ENCODE results near the gene HOXC4. TPM values are rescaled to one million over a fixed set of nuclear protein-coding genes. Genes with fewer than 3 reads are reported as not detected.

The HOXC4 gene
- total RNA-seq, 1 experiment from 2014 or later = not detected

DNA sequence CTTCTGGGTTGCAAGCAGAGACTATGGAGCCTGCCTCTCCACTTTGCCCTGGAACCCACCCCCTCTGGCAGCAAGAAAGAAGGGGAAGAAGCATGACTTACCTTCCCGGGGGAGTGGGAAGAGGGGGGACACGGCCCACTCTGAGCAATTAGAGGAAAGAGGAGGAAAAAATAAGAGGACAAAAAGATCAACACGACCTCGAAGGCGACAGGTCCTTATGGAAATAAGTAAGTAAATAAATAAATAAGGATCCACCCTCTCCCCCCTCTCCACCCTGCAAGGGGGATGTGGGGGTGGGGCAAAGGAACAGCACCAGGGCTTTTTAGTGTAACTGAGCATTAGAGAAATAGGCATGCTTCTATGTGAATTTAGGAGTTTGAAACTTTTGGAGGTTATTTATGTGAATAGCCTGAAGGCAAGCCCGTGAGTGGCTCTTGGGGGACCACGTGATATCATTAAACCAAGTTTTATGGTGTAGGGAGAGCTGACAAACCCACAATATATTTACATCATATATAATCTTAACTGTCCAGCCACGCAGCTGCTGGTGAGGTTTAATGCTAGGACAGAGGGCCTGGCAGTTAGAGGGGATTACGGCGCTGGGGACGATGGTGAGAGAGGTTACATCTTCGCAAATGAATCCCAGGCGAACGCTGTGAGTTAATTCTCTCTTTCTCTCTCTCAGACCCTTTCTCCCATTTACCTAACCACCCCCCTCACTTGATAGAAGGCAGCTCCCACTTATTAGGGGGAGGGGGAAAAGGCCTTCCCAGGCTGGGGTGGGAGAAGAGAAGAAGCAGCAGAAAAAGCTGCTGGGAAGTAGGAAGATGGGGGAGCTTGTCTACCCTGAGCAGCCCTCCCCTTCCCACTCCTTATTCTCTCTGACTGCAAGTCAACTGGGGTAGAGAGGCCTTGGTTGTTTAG is 16.0 kb upstream of the HOXC4 start:
- Histone ChIP-seq H2BK15ac (ENCODE audit: low read depth, low read length) (no peak overlapping the region), H3K56ac (ENCODE audit: insufficient read length, low read depth, low read length) (no peak overlapping the region), H3K9ac (ENCODE audit: extremely low read depth, insufficient read length, low read length) (no peak overlapping the region), H3K79me2 (ENCODE audit: insufficient read depth, low read length) (no peaks in the 10 kb centered on the region), H4K20me1 (ENCODE audit: control insufficient read depth, insufficient read depth, insufficient read length) (no peaks in the 10 kb centered on the region), H4K91ac (ENCODE audit: insufficient read length, low read depth, low read length) (no peak overlapping the region), H3K23ac (ENCODE audit: insufficient read length, low read depth, low read length) (no peak overlapping the region), H3K9me3 (ENCODE audit: control insufficient read depth, low read depth, low read length) (no peaks in the 10 kb centered on the region), H3K4me2 (ENCODE audit: insufficient read depth, insufficient read length, low read length) (no peak overlapping the region), H2BK5ac (ENCODE audit: insufficient read length, low read length) (no peak overlapping the region), H3T11ph (ENCODE audit: low read length) (no peak overlapping the region), H2BK12ac (ENCODE audit: insufficient read length, low read depth, low read length) (no peak overlapping the region), H3K18ac (ENCODE audit: insufficient read length, low read depth, low read length) (no peak overlapping the region), H4K5ac (ENCODE audit: insufficient read length, low read depth, low read length) (no peak overlapping the region), H3K79me1 (ENCODE audit: insufficient read depth, low read depth, low read length, poor library complexity, severe bottlenecking) (no peaks in the 10 kb centered on the region), H4K8ac (replicated peaks; ENCODE audit: insufficient read length, low read depth, low read length) (no peak overlapping the region), H2BK120ac (ENCODE audit: low read depth, low read length, poor library complexity, severe bottlenecking) (no peak overlapping the region), H3K14ac (ENCODE audit: insufficient read depth, low read length) (no peak overlapping the region), H3K4me1 (ENCODE audit: insufficient read depth, low read length) (no peaks in the 10 kb centered on the region), H2AFZ (ENCODE audit: low read length) (no peak overlapping the region), H3K27ac (ENCODE audit: insufficient read length, low read depth, low read length) (no peak overlapping the region), H3K4ac (ENCODE audit: low read depth, low read length) (no peak overlapping the region), H2BK20ac (ENCODE audit: low read depth, low read length, poor library complexity, severe bottlenecking) (no peak overlapping the region), H2AK5ac (ENCODE audit: insufficient read length, low read length) (no peak overlapping the region), H3K27me3 (ENCODE audit: insufficient read depth, low read length) (peaks cover 100% of the 10 kb centered on the region), H3K23me2 (ENCODE audit: insufficient read length, low read depth, low read length, poor library complexity, severe bottlenecking) (no peaks in the 10 kb centered on the region)
- Mint-ChIP-seq H3K36me3 (ENCODE audit: insufficient read depth in 1 of 3, low read depth in 3 of 3) (peaks cover 0 to 6% (median 0%) of the 10 kb centered on the region in 3 experiments; a peak in 2 of 7 replicates), H3K4me1 (peaks cover 7 to 16% of the 10 kb centered on the region in 2 experiments), H3K9me3 (peaks cover 7 to 8% of the 10 kb centered on the region in 2 experiments; a peak in 3 of 5 replicates), H3K4me3 (no peak overlapping the region), H3K27ac (no peak overlapping the region), H3K27me3 (ENCODE audit: low read depth) (peaks cover 99% of the 10 kb centered on the region)
- DNase-seq = no peak
- WGBS (ENCODE audit: extremely low coverage, insufficient read length, low lambda C conversion rate) = no CpG with 5 or more reads among the region's 14 CpGs
- TF ChIP-seq, protein P1, sequence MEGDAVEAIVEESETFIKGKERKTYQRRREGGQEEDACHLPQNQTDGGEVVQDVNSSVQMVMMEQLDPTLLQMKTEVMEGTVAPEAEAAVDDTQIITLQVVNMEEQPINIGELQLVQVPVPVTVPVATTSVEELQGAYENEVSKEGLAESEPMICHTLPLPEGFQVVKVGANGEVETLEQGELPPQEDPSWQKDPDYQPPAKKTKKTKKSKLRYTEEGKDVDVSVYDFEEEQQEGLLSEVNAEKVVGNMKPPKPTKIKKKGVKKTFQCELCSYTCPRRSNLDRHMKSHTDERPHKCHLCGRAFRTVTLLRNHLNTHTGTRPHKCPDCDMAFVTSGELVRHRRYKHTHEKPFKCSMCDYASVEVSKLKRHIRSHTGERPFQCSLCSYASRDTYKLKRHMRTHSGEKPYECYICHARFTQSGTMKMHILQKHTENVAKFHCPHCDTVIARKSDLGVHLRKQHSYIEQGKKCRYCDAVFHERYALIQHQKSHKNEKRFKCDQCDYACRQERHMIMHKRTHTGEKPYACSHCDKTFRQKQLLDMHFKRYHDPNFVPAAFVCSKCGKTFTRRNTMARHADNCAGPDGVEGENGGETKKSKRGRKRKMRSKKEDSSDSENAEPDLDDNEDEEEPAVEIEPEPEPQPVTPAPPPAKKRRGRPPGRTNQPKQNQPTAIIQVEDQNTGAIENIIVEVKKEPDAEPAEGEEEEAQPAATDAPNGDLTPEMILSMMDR (conservative IDR thresholded peaks at IDR 0.05) = no peak

Data from H9 (cell line).